ENCODE measurements around the gene LDB3.

DNA sequence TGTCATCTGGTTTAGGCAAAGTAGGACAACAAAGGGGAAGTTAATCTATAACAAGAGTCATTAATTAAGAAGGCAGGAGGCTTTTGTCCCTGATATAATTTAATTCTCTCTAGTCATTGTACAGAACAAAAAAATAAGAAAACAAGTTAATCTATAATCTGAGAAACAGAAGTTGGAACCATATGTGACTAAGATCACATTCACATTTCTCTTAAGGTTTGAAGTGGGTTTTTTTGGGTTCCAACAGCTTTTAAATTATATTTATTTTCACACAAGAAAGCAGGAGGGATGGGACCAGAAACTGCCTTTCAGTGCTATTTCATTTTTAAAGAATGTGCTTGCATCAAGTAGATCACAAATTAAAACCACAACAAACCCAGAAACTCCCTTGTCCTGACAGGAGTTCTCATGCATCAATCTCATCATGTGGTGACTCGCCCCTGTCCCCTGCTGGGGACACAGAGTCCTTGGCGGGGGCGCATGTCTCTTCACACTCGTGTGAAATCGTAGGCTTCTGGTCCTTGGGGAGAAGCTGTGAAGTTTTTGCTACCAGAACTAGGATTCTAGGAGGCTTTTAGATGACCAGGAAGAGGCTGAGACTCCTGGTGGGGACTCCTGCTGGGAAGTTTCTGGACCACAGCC is 24.0 kb upstream of the LDB3 start:
- TF ChIP-seq, protein P1, sequence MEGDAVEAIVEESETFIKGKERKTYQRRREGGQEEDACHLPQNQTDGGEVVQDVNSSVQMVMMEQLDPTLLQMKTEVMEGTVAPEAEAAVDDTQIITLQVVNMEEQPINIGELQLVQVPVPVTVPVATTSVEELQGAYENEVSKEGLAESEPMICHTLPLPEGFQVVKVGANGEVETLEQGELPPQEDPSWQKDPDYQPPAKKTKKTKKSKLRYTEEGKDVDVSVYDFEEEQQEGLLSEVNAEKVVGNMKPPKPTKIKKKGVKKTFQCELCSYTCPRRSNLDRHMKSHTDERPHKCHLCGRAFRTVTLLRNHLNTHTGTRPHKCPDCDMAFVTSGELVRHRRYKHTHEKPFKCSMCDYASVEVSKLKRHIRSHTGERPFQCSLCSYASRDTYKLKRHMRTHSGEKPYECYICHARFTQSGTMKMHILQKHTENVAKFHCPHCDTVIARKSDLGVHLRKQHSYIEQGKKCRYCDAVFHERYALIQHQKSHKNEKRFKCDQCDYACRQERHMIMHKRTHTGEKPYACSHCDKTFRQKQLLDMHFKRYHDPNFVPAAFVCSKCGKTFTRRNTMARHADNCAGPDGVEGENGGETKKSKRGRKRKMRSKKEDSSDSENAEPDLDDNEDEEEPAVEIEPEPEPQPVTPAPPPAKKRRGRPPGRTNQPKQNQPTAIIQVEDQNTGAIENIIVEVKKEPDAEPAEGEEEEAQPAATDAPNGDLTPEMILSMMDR (tag by site-specific recombination; IDR thresholded peaks at IDR 0.05) = no peak
- no peak for TF ChIP-seq ZNF221 (tag by site-specific recombination; IDR thresholded peaks at IDR 0.05; ENCODE audit: borderline replicate concordance)
- TF ChIP-seq, protein P2, sequence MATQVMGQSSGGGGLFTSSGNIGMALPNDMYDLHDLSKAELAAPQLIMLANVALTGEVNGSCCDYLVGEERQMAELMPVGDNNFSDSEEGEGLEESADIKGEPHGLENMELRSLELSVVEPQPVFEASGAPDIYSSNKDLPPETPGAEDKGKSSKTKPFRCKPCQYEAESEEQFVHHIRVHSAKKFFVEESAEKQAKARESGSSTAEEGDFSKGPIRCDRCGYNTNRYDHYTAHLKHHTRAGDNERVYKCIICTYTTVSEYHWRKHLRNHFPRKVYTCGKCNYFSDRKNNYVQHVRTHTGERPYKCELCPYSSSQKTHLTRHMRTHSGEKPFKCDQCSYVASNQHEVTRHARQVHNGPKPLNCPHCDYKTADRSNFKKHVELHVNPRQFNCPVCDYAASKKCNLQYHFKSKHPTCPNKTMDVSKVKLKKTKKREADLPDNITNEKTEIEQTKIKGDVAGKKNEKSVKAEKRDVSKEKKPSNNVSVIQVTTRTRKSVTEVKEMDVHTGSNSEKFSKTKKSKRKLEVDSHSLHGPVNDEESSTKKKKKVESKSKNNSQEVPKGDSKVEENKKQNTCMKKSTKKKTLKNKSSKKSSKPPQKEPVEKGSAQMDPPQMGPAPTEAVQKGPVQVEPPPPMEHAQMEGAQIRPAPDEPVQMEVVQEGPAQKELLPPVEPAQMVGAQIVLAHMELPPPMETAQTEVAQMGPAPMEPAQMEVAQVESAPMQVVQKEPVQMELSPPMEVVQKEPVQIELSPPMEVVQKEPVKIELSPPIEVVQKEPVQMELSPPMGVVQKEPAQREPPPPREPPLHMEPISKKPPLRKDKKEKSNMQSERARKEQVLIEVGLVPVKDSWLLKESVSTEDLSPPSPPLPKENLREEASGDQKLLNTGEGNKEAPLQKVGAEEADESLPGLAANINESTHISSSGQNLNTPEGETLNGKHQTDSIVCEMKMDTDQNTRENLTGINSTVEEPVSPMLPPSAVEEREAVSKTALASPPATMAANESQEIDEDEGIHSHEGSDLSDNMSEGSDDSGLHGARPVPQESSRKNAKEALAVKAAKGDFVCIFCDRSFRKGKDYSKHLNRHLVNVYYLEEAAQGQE (tag by site-specific recombination; IDR thresholded peaks at IDR 0.05) = no peak
